GM23338 (cell line): ENCODE results near the gene MFAP4. TPM values are rescaled to one million over a fixed set of nuclear protein-coding genes. Genes with fewer than 3 reads are reported as not detected.

ENCODE experiments used
- CREB1 ChIP-seq: fragments of 250-450 bp; sonication (Bioruptor Pico); IDR thresholded peaks from 2 replicates; pipeline ENCODE4 v1.5.0; 2020; ENCODE audit warnings: low read depth, mild to moderate bottlenecking, moderate library complexity
- EZH2phosphoT487 ChIP-seq: fragments of 200-600 bp; sonication (generic); IDR thresholded peaks from one replicate; pipeline ENCODE4 v1.8.1; 2018; ENCODE audit warnings: antibody characterized with exemption; ENCODE audit not compliant: unreplicated experiment
- ZNF331 ChIP-seq: fragments of 250-450 bp; sonication (Bioruptor Pico); IDR thresholded peaks from 2 replicates; pipeline ENCODE4 v1.5.0; 2020; ENCODE audit warnings: low read depth, mild to moderate bottlenecking, moderate library complexity
- polyA plus RNA-seq: library from polyadenylated mRNA; unstranded; fragments of >200 nt; fragmentation: Nextera tagmentation; extraction: Ambion mirVana; gene quantifications from 2 replicates; pipeline ENCODE4 v1.2.1, GENCODE V29; 2016
- total RNA-seq: library from RNA; depleted of rRNA; stranded (reverse); fragments of >200 nt; shearing (Covaris generic); gene quantifications from 2 replicates; pipeline ENCODE4 v1.2.3, GENCODE V29; 2014
- TF ChIP-seq, protein P1 (sequence below): fragments of 250-450 bp; sonication (Bioruptor Pico); IDR thresholded peaks from 2 replicates; pipeline ENCODE4 v1.5.0; 2020; ENCODE audit warnings: mild to moderate bottlenecking, moderate library complexity
- TF ChIP-seq, protein P2 (sequence below): IDR thresholded peaks from 2 replicates; pipeline ENCODE4 v1.6.1; 2016; ENCODE audit warnings: antibody characterized with exemption
- TF ChIP-seq, protein P3 (sequence below), 2 experiments: fragments of 200-600 bp in 1 of 2; sonication (generic) in 1 of 2; conservative IDR thresholded peaks; 2 replicates each; pipeline versions ENCODE4 v1.5.1 to v1.6.1; 2016 to 2017; ENCODE audit warnings: antibody characterized with exemption in 2 of 2, low read depth in 2 of 2, mild to moderate bottlenecking in 2 of 2, moderate library complexity in 1 of 2

MFAP4 gene
- total and polyA plus RNA-seq, 2 experiments from 2014 or later = 7.7 to 9.7 TPM

DNA sequence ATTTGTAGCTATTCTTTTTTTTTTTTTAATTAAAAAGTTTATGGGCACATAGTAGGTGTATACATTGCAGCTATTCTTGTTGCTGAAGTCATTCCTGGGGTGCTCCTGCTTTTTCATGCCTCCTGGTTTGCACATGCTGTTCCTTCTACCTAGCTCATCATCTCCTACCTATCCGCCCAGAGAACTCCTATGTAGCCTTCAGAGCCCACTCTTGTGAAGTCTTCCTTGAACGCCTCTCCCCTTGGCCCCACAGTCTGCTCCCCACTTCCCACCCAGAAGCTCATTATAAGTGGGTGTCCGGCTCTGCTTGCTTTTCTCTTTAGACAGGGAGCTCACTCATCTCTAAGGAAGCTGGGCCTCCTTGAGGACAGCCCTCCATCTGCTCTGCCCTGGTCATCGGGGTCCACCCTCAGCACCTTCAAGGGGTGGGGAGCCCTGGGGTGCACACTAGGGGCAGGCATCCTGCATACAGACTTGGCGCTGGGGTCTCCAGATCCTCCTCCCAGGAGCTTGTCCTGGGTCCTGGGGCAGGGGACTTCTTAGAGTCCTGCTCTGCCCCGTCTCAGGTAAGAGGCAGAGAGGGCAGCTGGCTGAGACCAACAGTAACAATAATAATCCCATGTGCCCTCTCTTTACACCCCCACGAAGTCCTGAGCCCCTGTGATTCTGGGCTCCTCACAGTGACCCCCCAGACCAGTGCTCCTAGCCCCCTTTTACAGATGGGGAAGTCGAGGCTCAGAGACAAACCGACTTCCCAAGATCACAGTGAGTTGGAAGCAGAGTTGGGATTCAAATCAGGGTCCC is 21.0 kb downstream of the MFAP4 start (continued):
- TF ChIP-seq, protein P1, sequence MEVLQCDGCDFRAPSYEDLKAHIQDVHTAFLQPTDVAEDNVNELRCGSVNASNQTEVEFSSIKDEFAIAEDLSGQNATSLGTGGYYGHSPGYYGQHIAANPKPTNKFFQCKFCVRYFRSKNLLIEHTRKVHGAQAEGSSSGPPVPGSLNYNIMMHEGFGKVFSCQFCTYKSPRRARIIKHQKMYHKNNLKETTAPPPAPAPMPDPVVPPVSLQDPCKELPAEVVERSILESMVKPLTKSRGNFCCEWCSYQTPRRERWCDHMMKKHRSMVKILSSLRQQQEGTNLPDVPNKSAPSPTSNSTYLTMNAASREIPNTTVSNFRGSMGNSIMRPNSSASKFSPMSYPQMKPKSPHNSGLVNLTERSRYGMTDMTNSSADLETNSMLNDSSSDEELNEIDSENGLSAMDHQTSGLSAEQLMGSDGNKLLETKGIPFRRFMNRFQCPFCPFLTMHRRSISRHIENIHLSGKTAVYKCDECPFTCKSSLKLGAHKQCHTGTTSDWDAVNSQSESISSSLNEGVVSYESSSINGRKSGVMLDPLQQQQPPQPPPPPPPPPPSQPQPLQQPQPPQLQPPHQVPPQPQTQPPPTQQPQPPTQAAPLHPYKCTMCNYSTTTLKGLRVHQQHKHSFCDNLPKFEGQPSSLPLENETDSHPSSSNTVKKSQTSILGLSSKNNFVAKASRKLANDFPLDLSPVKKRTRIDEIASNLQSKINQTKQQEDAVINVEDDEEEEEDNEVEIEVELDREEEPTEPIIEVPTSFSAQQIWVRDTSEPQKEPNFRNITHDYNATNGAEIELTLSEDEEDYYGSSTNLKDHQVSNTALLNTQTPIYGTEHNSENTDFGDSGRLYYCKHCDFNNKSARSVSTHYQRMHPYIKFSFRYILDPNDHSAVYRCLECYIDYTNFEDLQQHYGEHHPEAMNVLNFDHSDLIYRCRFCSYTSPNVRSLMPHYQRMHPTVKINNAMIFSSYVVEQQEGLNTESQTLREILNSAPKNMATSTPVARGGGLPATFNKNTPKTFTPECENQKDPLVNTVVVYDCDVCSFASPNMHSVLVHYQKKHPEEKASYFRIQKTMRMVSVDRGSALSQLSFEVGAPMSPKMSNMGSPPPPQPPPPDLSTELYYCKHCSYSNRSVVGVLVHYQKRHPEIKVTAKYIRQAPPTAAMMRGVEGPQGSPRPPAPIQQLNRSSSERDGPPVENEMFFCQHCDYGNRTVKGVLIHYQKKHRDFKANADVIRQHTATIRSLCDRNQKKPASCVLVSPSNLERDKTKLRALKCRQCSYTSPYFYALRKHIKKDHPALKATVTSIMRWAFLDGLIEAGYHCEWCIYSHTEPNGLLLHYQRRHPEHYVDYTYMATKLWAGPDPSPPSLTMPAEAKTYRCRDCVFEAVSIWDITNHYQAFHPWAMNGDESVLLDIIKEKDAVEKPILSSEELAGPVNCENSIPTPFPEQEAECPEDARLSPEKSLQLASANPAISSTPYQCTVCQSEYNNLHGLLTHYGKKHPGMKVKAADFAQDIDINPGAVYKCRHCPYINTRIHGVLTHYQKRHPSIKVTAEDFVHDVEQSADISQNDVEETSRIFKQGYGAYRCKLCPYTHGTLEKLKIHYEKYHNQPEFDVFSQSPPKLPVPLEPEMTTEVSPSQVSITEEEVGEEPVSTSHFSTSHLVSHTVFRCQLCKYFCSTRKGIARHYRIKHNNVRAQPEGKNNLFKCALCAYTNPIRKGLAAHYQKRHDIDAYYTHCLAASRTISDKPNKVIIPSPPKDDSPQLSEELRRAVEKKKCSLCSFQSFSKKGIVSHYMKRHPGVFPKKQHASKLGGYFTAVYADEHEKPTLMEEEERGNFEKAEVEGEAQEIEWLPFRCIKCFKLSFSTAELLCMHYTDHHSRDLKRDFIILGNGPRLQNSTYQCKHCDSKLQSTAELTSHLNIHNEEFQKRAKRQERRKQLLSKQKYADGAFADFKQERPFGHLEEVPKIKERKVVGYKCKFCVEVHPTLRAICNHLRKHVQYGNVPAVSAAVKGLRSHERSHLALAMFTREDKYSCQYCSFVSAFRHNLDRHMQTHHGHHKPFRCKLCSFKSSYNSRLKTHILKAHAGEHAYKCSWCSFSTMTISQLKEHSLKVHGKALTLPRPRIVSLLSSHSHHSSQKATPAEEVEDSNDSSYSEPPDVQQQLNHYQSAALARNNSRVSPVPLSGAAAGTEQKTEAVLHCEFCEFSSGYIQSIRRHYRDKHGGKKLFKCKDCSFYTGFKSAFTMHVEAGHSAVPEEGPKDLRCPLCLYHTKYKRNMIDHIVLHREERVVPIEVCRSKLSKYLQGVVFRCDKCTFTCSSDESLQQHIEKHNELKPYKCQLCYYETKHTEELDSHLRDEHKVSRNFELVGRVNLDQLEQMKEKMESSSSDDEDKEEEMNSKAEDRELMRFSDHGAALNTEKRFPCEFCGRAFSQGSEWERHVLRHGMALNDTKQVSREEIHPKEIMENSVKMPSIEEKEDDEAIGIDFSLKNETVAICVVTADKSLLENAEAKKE (CRISPR knock-in tag) = no peak
- TF ChIP-seq, protein P2, sequence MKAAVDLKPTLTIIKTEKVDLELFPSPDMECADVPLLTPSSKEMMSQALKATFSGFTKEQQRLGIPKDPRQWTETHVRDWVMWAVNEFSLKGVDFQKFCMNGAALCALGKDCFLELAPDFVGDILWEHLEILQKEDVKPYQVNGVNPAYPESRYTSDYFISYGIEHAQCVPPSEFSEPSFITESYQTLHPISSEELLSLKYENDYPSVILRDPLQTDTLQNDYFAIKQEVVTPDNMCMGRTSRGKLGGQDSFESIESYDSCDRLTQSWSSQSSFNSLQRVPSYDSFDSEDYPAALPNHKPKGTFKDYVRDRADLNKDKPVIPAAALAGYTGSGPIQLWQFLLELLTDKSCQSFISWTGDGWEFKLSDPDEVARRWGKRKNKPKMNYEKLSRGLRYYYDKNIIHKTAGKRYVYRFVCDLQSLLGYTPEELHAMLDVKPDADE = no peak
- TF ChIP-seq EZH2phosphoT487 = no peak
- no peak for TF ChIP-seq CREB1
- TF ChIP-seq ZNF331 (CRISPR knock-in tag) = no peak
- TF ChIP-seq, protein P3, sequence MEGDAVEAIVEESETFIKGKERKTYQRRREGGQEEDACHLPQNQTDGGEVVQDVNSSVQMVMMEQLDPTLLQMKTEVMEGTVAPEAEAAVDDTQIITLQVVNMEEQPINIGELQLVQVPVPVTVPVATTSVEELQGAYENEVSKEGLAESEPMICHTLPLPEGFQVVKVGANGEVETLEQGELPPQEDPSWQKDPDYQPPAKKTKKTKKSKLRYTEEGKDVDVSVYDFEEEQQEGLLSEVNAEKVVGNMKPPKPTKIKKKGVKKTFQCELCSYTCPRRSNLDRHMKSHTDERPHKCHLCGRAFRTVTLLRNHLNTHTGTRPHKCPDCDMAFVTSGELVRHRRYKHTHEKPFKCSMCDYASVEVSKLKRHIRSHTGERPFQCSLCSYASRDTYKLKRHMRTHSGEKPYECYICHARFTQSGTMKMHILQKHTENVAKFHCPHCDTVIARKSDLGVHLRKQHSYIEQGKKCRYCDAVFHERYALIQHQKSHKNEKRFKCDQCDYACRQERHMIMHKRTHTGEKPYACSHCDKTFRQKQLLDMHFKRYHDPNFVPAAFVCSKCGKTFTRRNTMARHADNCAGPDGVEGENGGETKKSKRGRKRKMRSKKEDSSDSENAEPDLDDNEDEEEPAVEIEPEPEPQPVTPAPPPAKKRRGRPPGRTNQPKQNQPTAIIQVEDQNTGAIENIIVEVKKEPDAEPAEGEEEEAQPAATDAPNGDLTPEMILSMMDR (conservative IDR thresholded peaks at IDR 0.05; ENCODE audit: low read depth in 2 of 2) = no peak
